ENCODE measurements around the gene RUNX1.

Gene RUNX1

GRCh38 chr21:34852448-34852847 is 196.7 kb downstream of the RUNX1 start:
- no peak for DNase-seq (ENCODE audit: low read depth, low spot score)

GRCh38 chr21:34850166-34850690 is 198.9 kb downstream of the RUNX1 start:
- DNase-seq (ENCODE audit: low read depth, low spot score), result no peak

- DNase-seq (ENCODE audit: low read depth, low spot score), result peak; percentile 57
Observed at GRCh38 chr21:34846601-34847112, 202.4 kb downstream of the RUNX1 start.

DNA sequence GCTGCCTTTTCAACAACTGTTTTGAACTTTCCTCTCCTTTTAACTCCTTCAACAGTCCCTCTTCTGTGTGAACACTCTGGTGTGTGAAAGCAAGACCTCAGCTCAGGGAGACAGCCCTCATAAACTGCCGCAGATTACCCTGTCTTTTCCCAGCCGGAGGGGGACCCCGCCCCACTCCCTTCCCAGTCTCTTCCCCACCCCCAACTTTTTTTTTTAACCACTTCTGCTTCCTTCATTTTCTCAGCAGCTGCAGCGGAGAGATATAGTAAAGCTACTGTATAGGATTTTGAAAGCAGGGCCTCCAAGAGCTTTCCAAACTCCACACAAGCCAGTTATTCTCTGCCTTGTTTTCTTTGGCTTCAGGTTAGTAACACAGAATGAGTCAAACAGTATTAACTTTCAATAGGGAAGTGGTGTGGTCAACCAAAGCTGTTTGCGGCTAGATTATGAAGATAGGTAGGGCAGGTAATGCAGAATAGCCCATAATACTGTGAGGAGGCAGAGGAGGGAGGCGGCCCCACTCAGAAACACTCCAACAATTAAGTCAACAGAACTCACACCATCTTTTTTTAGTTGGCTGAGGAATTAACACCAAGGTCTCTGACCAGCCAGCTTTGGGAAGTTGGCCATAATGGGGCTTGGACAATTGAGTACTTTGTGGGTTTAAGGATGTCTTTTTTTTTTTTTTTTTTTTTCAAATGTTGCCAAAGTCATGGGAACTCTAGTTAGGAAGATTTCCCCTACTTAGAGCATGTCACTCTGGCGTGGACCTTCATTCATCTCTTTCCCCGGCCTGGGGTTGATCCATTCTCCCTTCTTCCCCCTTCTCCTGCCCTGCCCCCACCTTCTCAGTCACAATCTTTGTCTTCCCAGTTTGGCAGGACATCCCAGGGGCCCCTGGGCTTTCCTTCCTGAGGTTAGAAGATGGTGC is 203.3 kb downstream of the RUNX1 start:
- DNase-seq (ENCODE audit: low read depth, low spot score), result peak; percentile 55

DNA sequence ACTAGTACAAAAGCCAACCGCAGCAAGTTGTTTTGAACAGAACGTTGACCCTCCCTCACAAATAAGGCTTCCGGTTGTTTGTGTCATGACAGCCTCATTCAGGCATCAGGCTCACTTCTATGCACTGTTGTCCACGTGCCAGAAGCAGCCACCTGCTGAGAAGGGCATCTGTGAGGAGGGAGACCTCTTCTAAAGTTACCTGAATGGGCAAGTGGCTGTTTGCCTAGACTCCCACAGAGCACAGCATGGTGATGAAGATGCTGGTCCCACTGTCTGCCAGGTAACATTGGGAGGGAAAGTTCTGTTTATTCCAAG is 204.2 kb downstream of the RUNX1 start:
- no peak for DNase-seq (ENCODE audit: low read depth, low spot score)

- no peak for DNase-seq (ENCODE audit: low read depth, low spot score)
Observed at GRCh38 chr21:34844013-34844923, 204.8 kb downstream of the RUNX1 start.

DNA sequence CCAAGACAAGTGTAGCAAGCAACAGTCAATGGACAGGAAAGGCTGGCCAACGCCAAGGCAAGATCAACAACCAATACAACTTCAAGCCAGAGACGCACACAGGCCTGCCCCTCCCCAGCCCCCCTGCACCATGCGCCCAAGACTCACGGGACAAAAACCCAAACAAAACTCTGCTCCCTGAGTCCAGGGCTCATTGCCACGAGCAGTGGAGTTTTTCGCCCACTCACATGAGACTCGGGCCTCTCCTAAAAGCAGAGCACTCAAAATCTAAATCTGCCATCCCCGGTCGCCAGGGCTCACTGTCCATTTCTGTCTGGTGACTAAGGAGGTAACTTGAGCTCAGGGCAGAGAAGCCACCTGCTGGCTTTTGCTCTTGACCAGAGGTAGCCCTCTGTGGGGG is 205.5 kb downstream of the RUNX1 start:
- no peak for DNase-seq (ENCODE audit: low read depth, low spot score)

- no peak for DNase-seq (ENCODE audit: low read depth, low spot score)
Observed at GRCh38 chr21:34841154-34841553, 207.9 kb downstream of the RUNX1 start.

- DNase-seq (ENCODE audit: low read depth, low spot score), result no peak
Observed at GRCh38 chr21:34840693-34841092, 208.4 kb downstream of the RUNX1 start.

DNA sequence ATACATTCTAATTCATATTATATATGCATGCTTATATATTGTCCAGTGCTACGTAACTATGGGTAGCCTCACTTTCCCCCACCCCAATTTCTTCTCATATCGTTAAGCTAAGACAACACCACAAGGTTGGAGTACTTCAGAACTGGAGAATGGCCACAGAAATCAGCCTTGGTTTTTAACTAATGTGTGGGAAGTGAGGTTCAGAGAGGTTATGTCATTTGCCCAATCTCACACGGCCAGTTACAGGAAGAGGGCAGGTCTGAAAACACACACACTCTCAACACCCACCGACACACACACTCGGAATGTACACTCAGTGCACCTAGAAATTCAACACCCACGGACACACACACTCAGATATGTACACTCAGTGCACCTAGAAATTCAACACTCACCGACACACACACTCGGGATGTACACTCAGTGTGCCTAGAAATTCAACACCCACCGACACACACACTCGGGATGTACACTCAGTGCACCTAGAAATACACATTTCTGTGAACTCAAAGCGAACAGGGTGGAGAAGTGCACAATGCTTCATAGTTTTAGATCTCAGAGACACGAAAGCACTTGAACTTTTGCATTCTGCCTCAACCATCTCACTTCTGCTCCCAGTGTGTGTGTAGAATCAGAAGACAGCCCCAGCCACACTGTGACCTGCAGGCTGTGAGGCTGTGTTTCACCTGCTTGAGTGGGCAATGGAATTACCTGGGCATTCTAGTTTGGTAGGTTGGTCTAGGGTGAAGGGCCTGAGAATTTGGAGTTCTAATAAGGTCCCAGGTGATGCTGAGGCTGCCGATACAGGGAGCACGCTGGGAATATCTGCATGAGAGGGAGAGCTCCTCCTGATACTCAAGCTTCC is 209.9 kb downstream of the RUNX1 start:
- DNase-seq (ENCODE audit: low read depth, low spot score), result no peak

DNA sequence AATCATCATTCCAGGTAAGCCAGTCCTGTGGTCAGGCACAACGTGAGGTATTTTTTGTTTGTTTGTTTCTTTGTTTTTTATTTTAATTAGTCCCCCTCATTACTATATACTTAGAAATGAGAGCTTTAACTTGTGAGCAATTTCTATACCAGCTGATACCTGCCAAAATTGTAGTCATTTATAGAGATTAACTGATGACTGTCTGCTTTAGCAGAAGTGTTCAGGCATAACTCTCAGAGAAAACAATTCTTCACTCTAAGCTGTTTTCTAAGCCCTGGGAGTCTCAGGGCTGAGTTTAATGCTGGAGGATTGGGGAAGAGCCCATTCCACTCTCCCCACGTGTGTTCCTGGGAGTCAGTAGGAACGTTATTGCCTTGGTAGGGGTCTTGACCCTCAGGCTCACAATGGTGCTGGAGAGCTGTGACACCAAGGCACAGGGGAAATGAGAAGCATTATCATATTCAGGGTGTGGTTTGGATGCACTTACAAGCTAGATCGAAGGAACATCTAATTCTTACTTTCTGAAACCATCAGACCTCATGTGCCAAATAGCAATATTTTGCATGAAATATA is 212.1 kb downstream of the RUNX1 start:
- DNase-seq (ENCODE audit: low read depth, low spot score), result no peak

DNA sequence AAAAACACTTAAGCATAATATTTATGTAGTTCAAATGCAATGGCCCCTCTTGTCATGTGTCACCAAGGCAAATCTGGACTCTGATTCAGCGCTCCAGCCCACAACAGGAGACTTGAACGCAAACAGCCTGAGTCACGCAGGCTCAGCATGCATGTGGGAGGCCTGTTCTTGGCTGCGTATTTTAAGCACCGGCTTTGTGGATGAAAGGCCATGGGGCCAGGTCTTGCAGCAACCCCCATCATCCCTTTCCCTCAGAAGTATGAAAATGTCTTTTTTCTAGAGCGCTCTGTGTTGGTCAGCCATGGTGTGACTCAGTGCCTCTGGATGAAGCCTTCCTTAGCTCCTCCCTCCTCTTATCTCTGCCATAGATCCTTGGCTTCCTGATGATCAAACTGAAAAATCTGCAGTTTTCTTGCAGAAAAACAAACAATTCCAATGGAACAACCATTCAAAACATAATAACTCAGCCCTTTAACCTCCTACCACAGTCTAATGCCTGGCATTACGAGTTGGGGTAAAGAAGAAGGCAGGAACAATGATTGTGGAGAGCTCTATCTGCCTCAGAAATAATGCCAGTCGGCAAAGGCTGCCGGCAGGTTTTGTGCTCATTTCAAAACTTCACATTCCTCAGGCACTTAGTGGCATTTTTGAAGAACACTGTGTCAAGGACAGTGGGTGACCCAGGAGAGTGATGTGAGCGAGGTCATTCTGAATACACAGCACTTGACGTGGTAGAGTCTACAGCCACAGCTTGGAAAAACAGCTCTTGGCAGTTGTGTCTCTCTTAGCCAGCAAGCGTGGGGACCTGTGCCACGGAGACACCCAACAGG is 212.8 kb downstream of the RUNX1 start:
- DNase-seq (ENCODE audit: low read depth, low spot score), result peak; percentile 98

GRCh38 chr21:34835526-34835925 is 213.6 kb downstream of the RUNX1 start:
- no peak for DNase-seq (ENCODE audit: low read depth, low spot score)

DNA sequence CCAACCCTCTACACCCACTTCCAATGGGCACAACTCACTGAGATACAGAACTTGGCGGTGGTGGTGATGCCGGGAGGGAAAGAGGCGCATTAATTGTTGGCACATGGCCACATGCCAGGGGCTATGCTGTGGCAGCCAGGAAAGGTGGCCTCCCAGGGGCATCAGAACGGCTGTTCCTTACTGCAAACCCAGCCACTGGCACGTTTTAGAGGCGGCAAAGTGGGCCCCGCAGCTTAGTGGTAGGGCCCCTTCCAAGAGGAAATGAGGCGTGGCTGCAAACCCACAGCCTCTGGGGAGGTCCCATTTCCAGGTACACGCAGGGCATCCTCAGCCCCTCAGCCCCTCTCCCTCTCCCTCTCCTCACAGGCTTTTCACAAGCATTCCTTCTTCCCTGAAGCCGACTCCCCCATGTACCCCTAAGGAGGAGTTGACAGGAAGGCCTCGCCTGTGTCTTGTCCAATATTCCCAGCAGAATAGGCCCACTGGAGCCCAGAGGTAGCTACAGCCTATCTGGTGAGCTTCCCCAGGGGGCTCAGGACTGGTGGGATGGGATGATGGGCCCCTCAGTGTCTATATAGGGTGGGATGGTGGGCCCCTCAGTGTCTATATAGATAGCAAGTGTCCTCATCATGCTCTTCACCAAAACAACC is 214.1 kb downstream of the RUNX1 start:
- DNase-seq (ENCODE audit: low read depth, low spot score), result no peak

DNA sequence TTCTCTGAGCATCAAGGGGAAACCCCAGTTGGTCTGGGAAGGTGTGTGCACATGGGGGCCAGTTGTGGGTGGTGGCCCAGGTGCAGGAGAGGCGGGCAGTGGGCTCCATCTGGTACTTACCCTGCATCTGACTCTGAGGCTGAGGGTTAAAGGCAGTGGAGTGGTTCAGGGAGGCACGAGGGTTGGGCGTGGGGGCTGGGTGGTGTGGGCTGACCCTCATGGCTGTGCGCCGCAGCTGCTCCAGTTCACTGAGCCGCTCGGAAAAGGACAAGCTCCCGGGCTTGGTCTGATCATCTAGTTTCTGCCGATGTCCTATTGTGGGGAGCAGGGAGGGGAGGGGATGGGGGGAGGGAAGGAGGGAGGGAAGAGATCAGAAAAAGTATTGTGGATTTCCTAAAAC is 214.8 kb downstream of the RUNX1 start:
- DNase-seq (ENCODE audit: low read depth, low spot score), result no peak

DNA sequence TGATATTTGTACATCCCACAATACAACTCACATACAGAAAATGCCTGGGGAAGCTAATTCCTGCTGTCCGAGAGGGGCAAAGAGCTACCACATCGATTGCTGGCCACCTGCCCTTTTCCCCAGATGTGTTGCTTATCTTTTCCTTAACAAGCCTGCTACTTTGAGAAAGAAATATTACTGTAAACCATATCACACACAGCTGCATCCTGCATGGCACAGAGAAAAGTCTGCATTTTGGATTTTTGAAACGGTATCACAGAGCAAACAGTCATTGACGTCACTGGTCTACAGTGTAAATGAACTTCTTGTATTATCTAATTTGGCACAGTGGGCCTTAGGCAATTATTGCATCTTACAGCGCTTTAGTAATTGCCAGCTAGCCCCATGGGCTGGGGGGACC is 215.6 kb downstream of the RUNX1 start:
- no peak for DNase-seq (ENCODE audit: low read depth, low spot score)

DNA sequence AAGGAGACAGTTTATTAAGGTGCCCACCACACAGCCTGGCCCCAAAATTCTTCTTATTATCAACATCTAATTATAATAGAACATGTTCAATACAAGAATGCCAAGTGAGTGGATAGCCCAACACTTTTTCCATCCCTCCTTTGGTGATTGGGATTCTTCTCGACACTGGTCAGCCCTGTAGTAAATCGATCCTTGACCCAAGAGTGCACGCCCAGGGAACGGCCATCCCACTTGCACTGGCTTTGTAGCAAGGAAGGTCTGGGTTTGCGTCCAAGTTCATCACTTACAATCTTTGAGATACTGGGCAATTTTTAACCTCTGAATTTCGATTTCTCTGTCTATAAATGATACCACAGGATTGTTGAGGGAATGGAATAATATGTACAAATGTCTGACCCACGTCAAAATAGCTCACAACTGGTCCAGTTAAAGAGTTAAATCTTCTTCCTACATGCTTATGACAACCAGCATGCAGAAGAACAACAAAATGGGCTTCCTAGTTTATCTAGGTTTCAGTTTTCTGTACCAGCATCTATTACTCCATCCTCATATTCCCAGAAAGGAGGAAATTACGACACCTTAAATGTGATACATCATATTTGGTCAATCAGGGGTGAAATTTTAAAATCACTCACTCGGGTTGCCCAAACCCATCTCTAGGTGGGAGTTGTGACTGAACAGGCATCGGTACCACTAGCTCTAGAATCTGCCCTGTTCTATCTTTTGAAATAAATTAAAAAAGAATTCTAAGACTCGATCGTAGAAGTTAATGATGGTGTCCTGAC is 218.5 kb downstream of the RUNX1 start:
- DNase-seq (ENCODE audit: low read depth, low spot score), result no peak

DNA sequence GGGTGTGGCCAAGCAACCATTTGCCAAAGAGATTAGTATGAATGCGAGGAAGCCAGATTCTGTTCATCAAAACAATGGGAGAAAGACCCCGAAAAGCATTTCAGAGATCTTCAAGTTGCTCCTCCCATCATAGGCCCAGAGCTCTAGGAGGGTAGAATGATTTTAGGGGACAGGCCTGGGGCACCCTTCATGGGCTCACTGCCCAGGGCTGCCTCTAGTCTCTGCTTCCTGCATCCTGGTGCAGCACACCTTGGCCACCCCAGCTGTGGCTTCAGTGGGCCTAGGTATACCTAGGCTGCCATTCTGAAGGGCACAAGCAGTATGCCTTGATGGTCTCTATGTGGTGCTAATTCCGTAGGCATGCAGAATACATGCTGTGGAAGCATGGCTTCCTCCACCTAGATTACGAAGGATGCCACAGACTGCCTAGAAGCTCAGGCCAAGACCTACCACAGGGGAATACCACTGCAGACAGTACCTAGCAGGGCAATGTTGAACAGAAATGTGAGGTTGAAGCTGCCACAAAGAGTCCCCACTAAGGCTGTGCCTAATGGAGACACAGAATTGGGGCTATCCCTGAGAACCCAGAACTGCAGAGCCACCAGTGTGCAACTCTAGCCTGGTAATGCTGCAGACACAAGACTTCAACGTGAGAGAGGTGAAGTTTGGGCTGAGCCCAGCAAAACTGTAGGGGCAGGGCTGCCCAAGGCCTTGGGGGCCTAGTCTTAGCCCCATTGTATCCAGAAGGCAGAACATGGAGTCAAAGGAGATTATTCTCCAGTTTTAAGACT is 221.5 kb downstream of the RUNX1 start:
- DNase-seq (ENCODE audit: low read depth, low spot score), result no peak
